ENCODE results near the gene USP19.
A peak's percentile ranks its signal among the peaks of the same experiment; 100 is the strongest.

USP19 gene

GRCh38 chr3:49098910-49099630, 21.6 kb downstream of the USP19 start:
- Histone ChIP-seq H3K9me3 (ENCODE audit: control insufficient read depth, insufficient read depth, low read depth, low read length) (no peaks in the 10 kb centered on the region), H3K9ac (ENCODE audit: low read length) (no peak overlapping the region), H3K36me3 (ENCODE audit: control insufficient read depth, insufficient read depth, low read length) (peaks cover 67% of the 10 kb centered on the region), H3K4me1 (ENCODE audit: control insufficient read depth, insufficient read depth, low read length) (peaks cover 8% of the 10 kb centered on the region), H3K27ac (ENCODE audit: low read depth, low read length) (no peak overlapping the region), H3K4me3 (ENCODE audit: low read depth, low read length) (no peak overlapping the region), H3K27me3 (ENCODE audit: control insufficient read depth, insufficient read depth, low read length) (no peaks in the 10 kb centered on the region)

- Histone ChIP-seq H3K27ac (ENCODE audit: low read depth, low read length) (no peak overlapping the region), H3K9ac (ENCODE audit: low read length) (no peak overlapping the region), H3K9me3 (ENCODE audit: control insufficient read depth, insufficient read depth, low read depth, low read length) (no peaks in the 10 kb centered on the region), H3K4me1 (ENCODE audit: control insufficient read depth, insufficient read depth, low read length) (peaks cover 3% of the 10 kb centered on the region; the same call in 1 of the 2 replicates), H3K4me3 (ENCODE audit: low read depth, low read length) (no peak overlapping the region), H3K36me3 (ENCODE audit: control insufficient read depth, insufficient read depth, low read length) (peaks cover 67% of the 10 kb centered on the region), H3K27me3 (ENCODE audit: control insufficient read depth, insufficient read depth, low read length) (no peaks in the 10 kb centered on the region)
Observed at GRCh38 chr3:49098429-49098828, 22.2 kb downstream of the USP19 start.

DNA sequence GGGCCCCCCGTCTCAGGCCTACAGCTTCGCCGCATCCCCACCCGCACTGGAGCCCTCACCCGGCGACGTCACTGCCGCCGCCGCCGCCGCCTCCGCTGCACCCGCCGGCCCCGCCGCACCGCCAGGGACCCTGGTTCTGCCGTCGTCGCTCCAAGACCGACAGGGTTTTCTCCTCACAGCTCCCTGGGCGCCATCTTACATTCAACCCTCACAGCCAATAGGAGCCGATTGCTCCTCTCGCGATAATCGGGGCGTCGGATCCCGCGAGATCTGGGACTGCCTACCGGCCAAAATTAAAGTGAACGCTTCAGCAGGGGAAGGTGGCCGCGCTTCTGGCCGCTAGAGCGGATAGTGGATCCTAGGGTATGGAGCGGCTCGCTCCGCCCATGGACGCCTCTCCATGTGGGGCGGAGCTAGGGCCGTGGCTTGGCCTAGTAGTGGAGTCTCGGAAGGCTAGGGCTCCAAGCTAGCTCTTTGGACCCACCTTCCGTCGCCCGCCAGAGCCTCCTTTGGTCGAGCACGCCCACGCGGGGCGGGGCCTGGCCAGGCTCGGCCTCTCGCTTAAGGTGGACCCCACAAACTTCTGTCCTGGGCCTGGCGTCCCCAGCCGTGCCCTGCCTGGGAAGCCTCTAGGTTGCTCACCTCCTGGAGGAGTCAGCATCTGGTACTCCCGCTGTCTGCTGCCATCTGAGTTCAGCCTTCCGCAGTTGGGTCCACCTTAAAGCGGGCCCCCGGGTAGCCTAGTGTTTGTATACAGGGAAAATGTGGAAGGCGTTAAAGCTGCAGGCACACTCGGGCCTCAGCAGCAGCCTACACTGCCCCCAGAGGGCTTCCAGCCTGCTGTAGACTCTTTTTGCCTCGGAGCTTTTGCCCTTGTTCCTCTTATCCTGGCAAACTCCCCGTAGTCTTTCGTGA, 26.5 kb downstream of the USP19 start, which contains the start of gene QRICH1:
Gene QRICH1, minus strand, starts transcription at position 219 of the 915 bp plus-strand sequence. CDS start 17,054 bp downstream, outside the sequence.
- Histone ChIP-seq H3K36me3 (ENCODE audit: control insufficient read depth, insufficient read depth, low read length) (peaks cover 44% of the 10 kb centered on the region), H3K9me3 (ENCODE audit: control insufficient read depth, insufficient read depth, low read depth, low read length) (no peaks in the 10 kb centered on the region), H3K4me3 (ENCODE audit: low read depth, low read length) (peak within 1 kb of the TSS; percentile 85), H3K9ac (ENCODE audit: low read length) (peak within 1 kb of the TSS; percentile 95), H3K27ac (ENCODE audit: low read depth, low read length) (peak within 1 kb of the TSS; percentile 94), H3K27me3 (ENCODE audit: control insufficient read depth, insufficient read depth, low read length) (no peaks in the 10 kb centered on the region), H3K4me1 (ENCODE audit: control insufficient read depth, insufficient read depth, low read length) (peaks cover 7% of the 10 kb centered on the region; the same call in 1 of the 2 replicates)

DNA sequence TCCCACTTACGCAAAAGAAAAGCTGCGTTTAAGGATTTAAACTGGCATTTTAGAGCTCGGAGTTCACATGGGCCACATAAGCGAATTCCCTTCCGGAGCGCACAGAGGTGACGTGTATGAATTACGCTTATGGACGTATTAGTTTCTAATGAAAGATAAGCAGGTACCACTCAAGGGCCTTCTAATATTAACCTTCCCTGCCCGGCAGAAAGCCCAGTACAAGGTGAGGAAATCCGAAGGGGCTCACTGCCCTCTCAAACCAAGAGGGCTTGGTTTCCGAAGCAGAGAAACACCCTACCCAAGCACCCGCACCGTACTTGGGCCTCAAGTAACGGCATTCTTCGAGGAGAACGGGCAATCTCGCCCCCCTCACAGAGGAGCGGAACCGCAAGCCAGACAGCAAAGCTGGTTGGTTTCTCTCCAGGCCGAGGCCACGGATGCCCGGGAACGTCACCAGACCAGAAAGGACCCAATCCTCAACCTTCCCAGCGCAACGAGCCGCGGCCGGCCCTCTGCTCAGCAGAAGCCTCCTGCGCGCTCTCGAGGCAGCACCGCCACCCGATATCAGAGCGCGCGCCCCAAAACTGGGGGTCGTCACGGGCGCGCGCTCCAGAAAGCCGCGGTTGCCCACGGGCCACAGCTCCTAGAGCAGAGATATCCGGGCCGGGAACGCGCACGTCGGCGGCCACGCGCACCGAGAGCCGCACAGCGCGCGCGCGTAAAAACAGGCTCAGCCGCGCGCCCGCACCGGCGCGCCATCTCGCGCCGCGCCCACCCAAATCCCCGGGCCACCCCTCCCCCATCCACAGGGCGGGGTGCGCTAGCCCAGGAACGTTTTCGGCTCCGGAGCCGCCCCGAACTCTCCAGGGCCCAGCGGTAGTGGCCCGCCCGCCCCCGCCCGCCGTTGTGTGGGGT, 27.4 kb downstream of the USP19 start:
- Histone ChIP-seq H3K36me3 (ENCODE audit: control insufficient read depth, insufficient read depth, low read length) (peaks cover 35% of the 10 kb centered on the region), H3K4me1 (ENCODE audit: control insufficient read depth, insufficient read depth, low read length) (peaks cover 7% of the 10 kb centered on the region; the same call in 1 of the 2 replicates), H3K9ac (ENCODE audit: low read length) (peak overlapping the region; percentile 95), H3K9me3 (ENCODE audit: control insufficient read depth, insufficient read depth, low read depth, low read length) (no peaks in the 10 kb centered on the region), H3K4me3 (ENCODE audit: low read depth, low read length) (peak overlapping the region; percentile 85), H3K27ac (ENCODE audit: low read depth, low read length) (peak overlapping the region; percentile 94), H3K27me3 (ENCODE audit: control insufficient read depth, insufficient read depth, low read length) (no peaks in the 10 kb centered on the region)

DNA sequence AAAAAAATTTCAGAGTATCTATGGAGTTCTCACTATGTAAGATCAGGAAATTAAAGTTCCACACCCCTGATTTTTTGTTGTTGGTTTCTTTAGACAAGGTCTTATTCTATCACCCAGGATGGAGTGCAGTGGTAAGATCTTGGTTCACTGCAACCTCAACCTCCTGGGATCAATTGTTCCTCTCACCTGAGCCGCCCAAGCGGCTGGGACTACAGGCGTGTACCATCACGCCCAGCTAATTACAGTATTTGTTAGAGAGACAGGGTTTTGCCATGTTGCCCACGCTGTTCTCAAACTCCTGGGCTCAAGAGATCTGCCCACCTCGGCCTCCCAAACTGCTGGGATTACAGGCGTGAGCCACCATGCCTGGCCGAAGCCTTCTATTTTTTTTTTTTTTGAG, 39.2 kb downstream of the USP19 start:
- H3K9ac ChIP-seq (ENCODE audit: low read length), result no peak overlapping the region
- peaks cover 26% of the 10 kb centered on the region for H3K36me3 ChIP-seq (ENCODE audit: control insufficient read depth, insufficient read depth, low read length)
- H3K4me1 ChIP-seq (ENCODE audit: control insufficient read depth, insufficient read depth, low read length), result no peaks in the 10 kb centered on the region
- no peaks in the 10 kb centered on the region for H3K9me3 ChIP-seq (ENCODE audit: control insufficient read depth, insufficient read depth, low read depth, low read length)
- H3K27me3 ChIP-seq (ENCODE audit: control insufficient read depth, insufficient read depth, low read length), result no peaks in the 10 kb centered on the region
- no peak overlapping the region for H3K27ac ChIP-seq (ENCODE audit: low read depth, low read length)
- H3K4me3 ChIP-seq (ENCODE audit: low read depth, low read length), result no peak overlapping the region

DNA sequence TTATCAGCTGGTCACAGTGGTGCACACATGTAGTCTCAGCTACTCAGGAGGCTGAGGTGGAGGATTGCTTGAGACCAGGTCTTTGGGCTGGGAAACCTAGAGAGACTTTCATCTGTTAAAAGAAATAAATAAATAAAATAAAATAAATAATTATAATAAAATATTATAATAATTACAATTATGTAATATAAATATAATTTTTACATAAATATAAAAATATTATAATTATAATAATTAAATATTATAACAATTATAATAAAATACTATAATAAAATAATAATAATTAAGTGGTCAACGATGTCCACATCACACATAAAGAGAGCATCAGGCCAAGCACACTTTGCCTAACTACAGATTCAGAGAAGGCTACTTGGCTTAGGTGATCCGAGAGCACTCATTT, 41.4 kb downstream of the USP19 start:
- H3K27me3 ChIP-seq (ENCODE audit: control insufficient read depth, insufficient read depth, low read length), result no peaks in the 10 kb centered on the region
- no peak overlapping the region for H3K9ac ChIP-seq (ENCODE audit: low read length)
- H3K4me1 ChIP-seq (ENCODE audit: control insufficient read depth, insufficient read depth, low read length), result no peaks in the 10 kb centered on the region
- no peak overlapping the region for H3K27ac ChIP-seq (ENCODE audit: low read depth, low read length)
- H3K36me3 ChIP-seq (ENCODE audit: control insufficient read depth, insufficient read depth, low read length), result peaks cover 47% of the 10 kb centered on the region
- H3K4me3 ChIP-seq (ENCODE audit: low read depth, low read length), result no peak overlapping the region
- H3K9me3 ChIP-seq (ENCODE audit: control insufficient read depth, insufficient read depth, low read depth, low read length), result no peaks in the 10 kb centered on the region

DNA sequence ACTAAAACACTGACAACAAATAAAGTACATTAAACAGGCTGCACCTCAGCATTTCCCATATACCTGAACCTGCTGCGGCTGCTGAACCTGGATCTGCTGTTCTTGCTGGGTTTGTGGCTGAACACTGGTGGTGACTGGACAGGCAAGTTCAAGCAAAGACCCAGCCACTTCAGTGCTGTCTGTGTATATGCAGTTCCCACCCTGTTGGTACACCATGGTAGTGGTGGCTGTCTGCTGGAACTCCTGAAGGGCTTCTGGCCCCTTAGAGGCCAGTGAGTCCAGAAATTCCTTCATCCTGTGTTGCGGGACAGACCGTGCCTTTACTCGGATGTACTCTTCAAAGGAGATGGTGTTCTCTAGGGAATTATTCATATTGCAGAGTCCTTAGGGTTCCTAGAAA, 44.0 kb downstream of the USP19 start:
- H3K4me3 ChIP-seq (ENCODE audit: low read depth, low read length), result no peak overlapping the region
- H3K27me3 ChIP-seq (ENCODE audit: control insufficient read depth, insufficient read depth, low read length), result no peaks in the 10 kb centered on the region
- H3K36me3 ChIP-seq (ENCODE audit: control insufficient read depth, insufficient read depth, low read length), result peaks cover 73% of the 10 kb centered on the region
- no peak overlapping the region for H3K9ac ChIP-seq (ENCODE audit: low read length)
- no peak overlapping the region for H3K27ac ChIP-seq (ENCODE audit: low read depth, low read length)
- no peaks in the 10 kb centered on the region for H3K9me3 ChIP-seq (ENCODE audit: control insufficient read depth, insufficient read depth, low read depth, low read length)
- no peaks in the 10 kb centered on the region for H3K4me1 ChIP-seq (ENCODE audit: control insufficient read depth, insufficient read depth, low read length)

GRCh38 chr3:49076116-49076515, 44.5 kb downstream of the USP19 start:
- Histone ChIP-seq H3K36me3 (ENCODE audit: control insufficient read depth, insufficient read depth, low read length) (peaks cover 78% of the 10 kb centered on the region), H3K4me1 (ENCODE audit: control insufficient read depth, insufficient read depth, low read length) (no peaks in the 10 kb centered on the region)

More at GRCh38 chr3:49076116-49076515, 44.5 kb downstream of the USP19 start:
- Histone ChIP-seq H3K27ac (ENCODE audit: low read depth, low read length) (no peak overlapping the region), H3K4me3 (ENCODE audit: low read depth, low read length) (no peak overlapping the region), H3K9ac (ENCODE audit: low read length) (no peak overlapping the region), H3K27me3 (ENCODE audit: control insufficient read depth, insufficient read depth, low read length) (no peaks in the 10 kb centered on the region), H3K9me3 (ENCODE audit: control insufficient read depth, insufficient read depth, low read depth, low read length) (no peaks in the 10 kb centered on the region)
